ENCODE results near the gene SERF2. TPM values are rescaled to one million over a fixed set of nuclear protein-coding genes. Genes with fewer than 3 reads are reported as not detected.
A peak's percentile ranks its signal among the peaks of the same experiment; 100 is the strongest.

Gene SERF2
- total and polyA plus RNA-seq, 10 of the 15 experiments (the other 5 are each of a cell fraction or from before 2014, with no cell fraction given), result 464 to 4,159 (median 1,014) TPM

GRCh38 chr15:43795197-43795596 lies 3.1 kb downstream of the SERF2 start:
- BruUV-seq (replicated peaks), result no TSS peak
- no peak overlapping the region for H2AFZ ChIP-seq (ENCODE audit: control insufficient read depth, low read depth, low read length)
- ATAC-seq (no peak), FAIRE-seq (no peak), DNase-seq (ENCODE audit: low read depth, low spot score) (no peak)
- no peaks in the 10 kb centered on the region for H3K9me3 ChIP-seq (replicated peaks; ENCODE audit: control insufficient read depth, insufficient read depth, low read length)
- WGBS (ENCODE audit: insufficient coverage, insufficient replicate concordance, low lambda C conversion rate, missing lambda C conversion rate), result 74% methylated on average over 2 of the region's 2 CpGs
- H3K27me3 ChIP-seq (replicated peaks in 1 of 2; ENCODE audit: control insufficient read depth in 2 of 2, insufficient read depth in 2 of 2, low read length in 1 of 2), result no peaks in the 10 kb centered on the region
- in situ Hi-C loops (cut with MboI) (loop anchor here (10.0 to 25.0 kb wide), 2 partner anchors 930 to 1533 kb away; partner anchors contain the start of genes GANC and TMEM87A), intact Hi-C loops (cut with micrococcal nuclease; ENCODE audit: unreplicated experiment) (no loop called here)
- POLR2A ChIA-PET, result interaction anchor here (0.5 to 5.9 kb wide), 6 partner anchors 9 to 42 kb away, joined by 3 to 48 read pairs (median 3); partner anchors contain the start of gene MFAP1
- no peak overlapping the region for H3K4me3 ChIP-seq
- RAD21 ChIA-PET (ENCODE audit: unreplicated experiment), result interaction anchor here (0.8 to 2.1 kb wide), 4 partner anchors 14 to 89 kb away, joined by 3 to 6 read pairs (median 4); partner anchors contain the start of gene ELL3
- peaks cover 26% of the 10 kb centered on the region for H3K4me1 ChIP-seq (ENCODE audit: control insufficient read depth, insufficient read depth, low read length)
- CTCF ChIA-PET, result interaction anchor here (0.5 to 4.0 kb wide), 5 partner anchors 14 to 173 kb away, joined by 3 to 23 read pairs (median 6); partner anchors contain the start of gene ELL3
- TF ChIP-seq CUX1 (IDR thresholded peaks at IDR 0.05; ENCODE audit: insufficient replicate concordance, low read depth, low read length) (no peak), POLR2A (IDR thresholded peaks at IDR 0.05; ENCODE audit: low read depth, low read length) (0 out of 2 replicates have a peak, but pooled peaks have one; percentile 10), PML (IDR thresholded peaks at IDR 0.05; ENCODE audit: low read length) (0 out of 2 replicates have a peak, but pooled peaks have one; percentile 39), TARDBP (IDR thresholded peaks at IDR 0.05; ENCODE audit: borderline replicate concordance) (no peak), KLF5 (IDR thresholded peaks at IDR 0.05; ENCODE audit: partially characterized antibody) (no peak), ZSCAN29 (IDR thresholded peaks at IDR 0.05) (no peak), FOXK2 (IDR thresholded peaks at IDR 0.05) (no peak), HDGF (IDR thresholded peaks at IDR 0.05) (no peak)
- H3K4me2 ChIP-seq (ENCODE audit: control insufficient read depth, insufficient read depth), result peak overlapping the region; percentile 4; the same call in 1 of the 2 replicates
- no peaks in the 10 kb centered on the region; the same call in none of the 2 replicates for H4K20me1 ChIP-seq (ENCODE audit: control insufficient read depth, insufficient read depth)
- SMC1A ChIA-PET (ENCODE audit: uncharacterized antibody, unreplicated experiment), result interaction anchor here (1.0 to 9.4 kb wide), 4 partner anchors 18 to 33 kb away, joined by 3 to 129 read pairs (median 4); partner anchors contain the start of genes ELL3 and MFAP1
- H3K79me2 ChIP-seq (ENCODE audit: control insufficient read depth, insufficient read depth, low read length), result peaks cover 34% of the 10 kb centered on the region
- H3K27ac ChIP-seq (ENCODE audit: control insufficient read depth, insufficient read depth), result no peak overlapping the region
- peaks cover 5 to 30% of the 10 kb centered on the region in 2 experiments for H3K36me3 ChIP-seq (ENCODE audit: control insufficient read depth in 2 of 2, insufficient read depth in 2 of 2, low read length in 1 of 2)
- H3K9ac ChIP-seq (ENCODE audit: control insufficient read depth, insufficient read depth, low read length), result no peak overlapping the region
